SK-MEL-5 (cell line): ENCODE results near the gene RNF148. TPM values are rescaled to one million over a fixed set of nuclear protein-coding genes. Genes with fewer than 3 reads are reported as not detected.

Experiments
- DNase-seq: peaks from one replicate; pipeline ENCODE4 v3.0.0-alpha.2; 2016; ENCODE audit warnings: low read depth, low spot score
- in situ Hi-C: cut with HindIII; loops from 2 replicates; pipeline ENCODE4 v1.10.0; 2016; ENCODE audit warnings: low sequenced_read_pairs, high pct_unique_total_duplicates, low pct_unique_long_range_greater_than_20kb
- small RNA-seq, 2 experiments: library from RNA; depleted of rRNA; stranded (forward); fragments of <200 nt; gene quantifications; one replicate each; pipeline ENCODE3, GENCODE V24; 2014
- total RNA-seq: library from RNA; depleted of rRNA; stranded (reverse); fragments of >200 nt; shearing (Covaris generic); gene quantifications from 2 replicates; pipeline ENCODE4 v1.2.3, GENCODE V29; 2014; rRNA removed

Gene RNF148
- total RNA-seq, 1 experiment from 2014 or later = 0.61 TPM

DNA sequence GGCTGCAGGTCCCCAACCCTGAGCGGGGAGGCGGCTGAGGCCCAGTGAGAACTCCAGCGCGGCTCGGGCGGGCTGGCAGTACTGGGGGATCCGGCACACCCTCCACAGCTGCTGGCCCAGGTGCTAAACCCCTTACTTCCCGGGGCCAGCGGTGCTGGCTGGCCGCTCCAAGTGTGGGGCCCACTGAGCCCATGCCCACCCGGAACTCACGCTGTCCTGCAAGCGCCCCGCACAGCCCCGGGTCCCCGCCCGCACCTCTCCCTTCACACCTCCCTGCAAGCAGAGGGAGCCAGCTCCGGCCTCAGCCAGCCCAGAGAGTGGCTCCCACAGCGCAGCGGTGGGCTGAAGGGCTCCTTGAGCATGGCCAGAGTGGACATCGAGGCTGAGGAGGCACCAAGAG lies 28.8 kb downstream of the RNF148 start:
- in situ Hi-C loops = no loop called here
- DNase-seq = no peak

- in situ Hi-C loops = no loop called here
- no peak for DNase-seq
Observed at GRCh38 chr7:122672536-122672935, 30.2 kb downstream of the RNF148 start.

- no peak for DNase-seq
- in situ Hi-C loops = no loop called here
Observed at GRCh38 chr7:122663733-122664132, 39.0 kb downstream of the RNF148 start.

DNA sequence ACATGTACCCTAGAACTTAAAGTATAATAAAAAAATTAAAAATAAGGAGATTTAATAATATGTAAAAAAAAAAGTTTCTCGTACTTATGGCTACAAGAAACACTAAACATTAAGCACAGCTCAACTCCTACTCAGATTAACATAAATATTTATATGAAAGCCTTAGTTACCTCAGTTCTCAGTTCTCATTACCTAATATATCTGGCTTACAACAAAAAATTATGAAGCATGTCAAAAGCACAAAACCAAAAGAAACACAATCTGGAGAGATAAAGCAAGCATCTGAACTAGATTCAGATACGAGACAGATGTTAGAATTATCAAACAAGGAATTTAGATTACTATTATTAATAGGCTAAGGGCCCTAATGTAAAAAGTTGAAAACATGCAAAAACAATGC lies 43.9 kb downstream of the RNF148 start:
- DNase-seq = no peak
- in situ Hi-C loops = no loop called here

GRCh38 chr7:122653685-122654084 lies 49.0 kb downstream of the RNF148 start:
- DNase-seq = no peak
- in situ Hi-C loops = no loop called here

GRCh38 chr7:122652876-122653275 lies 49.8 kb downstream of the RNF148 start:
- in situ Hi-C loops = no loop called here
- no peak for DNase-seq

Small RNAs within 50 kb of the gene (small RNA-seq; reads per million reads assigned to genes)
- 0 reads per million in 2 experiments for gene AC006463.1

Other genes with a start within 250 kb of the RNF148 start
- 0.13 and 0.32 TPM in 2 replicates for gene RNF133, start 3.8 kb downstream of the RNF148 start, total RNA-seq
- 38.5 and 40.8 TPM in 2 replicates for gene CADPS2, start 183.5 kb upstream of the RNF148 start, total RNA-seq